T-helper 2 cell treated with Interferon-gamma antibody and Interleukin-4, amounts not matched to agents 5 μg/mL and 100 μg/mL, for 36 hours (primary cell): Measurements from ENCODE around the gene OXCT2.
"Not testable (repeated sequence)": the region's sequence is repeated elsewhere in the genome, so short reads cannot be mapped to it uniquely, and the experiment has no call there.

Source experiments
- DNase-seq: peaks from one replicate; pipeline ENCODE4 v3.0.0; 2021; ENCODE audit warnings: low spot score
- H3K27ac Mint-ChIP-seq: one replicate; pipeline ENCODE4 v1.8.0; 2021; ENCODE audit warnings: mild to moderate bottlenecking, mixed read lengths
- H3K27me3 Mint-ChIP-seq: one replicate; pipeline ENCODE4 v1.8.0; 2021; ENCODE audit warnings: low read depth, mixed read lengths
- H3K36me3 Mint-ChIP-seq: one replicate; pipeline ENCODE4 v1.8.0; 2021; ENCODE audit warnings: low read depth, mixed read lengths
- H3K4me1 Mint-ChIP-seq: one replicate; pipeline ENCODE4 v1.8.0; 2021; ENCODE audit warnings: low read depth, mixed read lengths
- H3K4me3 Mint-ChIP-seq: one replicate; pipeline ENCODE4 v1.8.0; 2022; ENCODE audit warnings: mild to moderate bottlenecking, moderate library complexity, mixed read lengths
- H3K9me3 Mint-ChIP-seq: one replicate; pipeline ENCODE4 v1.8.0; 2021; ENCODE audit warnings: mixed read lengths

The OXCT2 gene

DNA sequence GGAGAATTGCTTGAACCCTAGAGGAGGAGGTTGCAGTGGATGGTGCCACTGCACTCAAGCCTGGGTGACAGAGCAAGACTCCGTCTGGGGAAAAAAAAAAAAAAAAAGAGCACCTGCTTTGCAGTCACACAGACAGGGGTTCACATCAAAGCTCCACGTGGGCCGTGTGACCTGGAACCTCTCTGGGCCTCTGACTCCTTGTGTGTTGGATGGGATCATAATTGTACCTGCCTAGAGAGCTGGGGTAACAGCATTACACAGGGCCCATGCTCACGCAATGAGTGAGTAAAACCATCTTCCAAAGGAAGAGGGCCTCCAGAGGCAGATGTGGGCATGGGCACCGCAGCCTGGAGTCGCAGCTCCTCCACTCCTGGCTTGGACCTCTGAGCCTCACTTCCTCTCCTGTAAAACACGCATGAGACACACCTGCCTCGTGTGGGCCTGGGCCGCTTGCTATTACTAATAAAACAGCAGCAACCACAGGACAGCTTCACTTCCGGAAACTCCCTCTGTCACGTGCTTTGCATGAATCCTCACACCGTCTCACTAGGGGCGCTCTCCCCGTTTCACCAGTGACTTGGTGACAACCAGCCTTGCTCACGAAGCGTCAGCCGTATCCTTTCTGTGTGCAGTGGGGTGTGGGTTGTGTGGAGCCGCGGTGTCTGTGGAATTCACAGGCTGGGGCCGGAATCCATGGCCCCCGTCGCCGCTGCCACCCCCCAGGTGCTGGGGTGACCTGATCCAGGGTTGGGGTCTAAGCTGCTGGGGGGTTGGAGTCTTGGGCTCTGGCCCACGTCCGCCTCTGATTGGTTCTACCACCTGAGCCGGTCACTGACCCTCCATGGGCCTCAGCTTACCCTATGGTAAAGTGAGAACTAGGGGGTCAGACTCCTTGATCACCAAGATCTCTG is 28.0 kb upstream of the OXCT2 start:
- not testable (repeated sequence) for H3K36me3 Mint-ChIP-seq, H3K27me3 Mint-ChIP-seq, H3K9me3 Mint-ChIP-seq
- Mint-ChIP-seq H3K27ac (peak overlapping the region; percentile 89), H3K4me1 (peaks cover 11% of the 10 kb centered on the region), H3K4me3 (peak overlapping the region; percentile 71)
- DNase-seq: peak; percentile 81

DNA sequence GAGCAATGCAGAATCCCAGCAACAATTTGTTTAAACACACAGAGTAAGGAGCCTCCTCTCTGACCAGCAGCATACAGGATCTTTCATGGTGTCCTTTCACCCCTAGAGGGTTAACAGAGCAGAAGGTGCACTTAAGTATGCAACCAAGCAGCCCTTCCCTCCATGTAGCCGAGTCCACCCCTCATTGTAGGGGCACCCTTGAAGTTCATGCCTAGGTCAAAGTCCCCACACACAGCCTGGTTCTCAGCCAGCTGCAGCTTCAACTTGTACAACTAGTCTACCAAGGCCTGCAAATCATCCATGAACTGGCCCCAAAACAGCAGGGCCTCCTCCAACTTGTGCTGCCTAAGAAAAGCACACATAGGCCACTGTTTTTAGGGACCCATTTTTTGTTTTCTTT is 24.5 kb upstream of the OXCT2 start:
- DNase-seq: no peak
- Mint-ChIP-seq H3K4me3 (no peak overlapping the region), H3K27me3 (peaks cover 10% of the 10 kb centered on the region), H3K27ac (no peak overlapping the region), H3K4me1 (peaks cover 14% of the 10 kb centered on the region), H3K9me3 (no peaks in the 10 kb centered on the region), H3K36me3 (peaks cover 5% of the 10 kb centered on the region)

- no peaks in the 10 kb centered on the region for H3K36me3 Mint-ChIP-seq
- no peaks in the 10 kb centered on the region for H3K9me3 Mint-ChIP-seq
- H3K4me3 Mint-ChIP-seq: no peak overlapping the region
- no peak for DNase-seq
- H3K27me3 Mint-ChIP-seq: peaks cover 24% of the 10 kb centered on the region
- H3K4me1 Mint-ChIP-seq: peaks cover 6% of the 10 kb centered on the region
- no peak overlapping the region for H3K27ac Mint-ChIP-seq
Observed at GRCh38 chr1:39791838-39792237, 20.7 kb upstream of the OXCT2 start.

GRCh38 chr1:39789571-39790110 is 18.5 kb upstream of the OXCT2 start:
- Mint-ChIP-seq H3K4me3 (peak overlapping the region; percentile 77), H3K27ac (peak overlapping the region; percentile 49)

DNA sequence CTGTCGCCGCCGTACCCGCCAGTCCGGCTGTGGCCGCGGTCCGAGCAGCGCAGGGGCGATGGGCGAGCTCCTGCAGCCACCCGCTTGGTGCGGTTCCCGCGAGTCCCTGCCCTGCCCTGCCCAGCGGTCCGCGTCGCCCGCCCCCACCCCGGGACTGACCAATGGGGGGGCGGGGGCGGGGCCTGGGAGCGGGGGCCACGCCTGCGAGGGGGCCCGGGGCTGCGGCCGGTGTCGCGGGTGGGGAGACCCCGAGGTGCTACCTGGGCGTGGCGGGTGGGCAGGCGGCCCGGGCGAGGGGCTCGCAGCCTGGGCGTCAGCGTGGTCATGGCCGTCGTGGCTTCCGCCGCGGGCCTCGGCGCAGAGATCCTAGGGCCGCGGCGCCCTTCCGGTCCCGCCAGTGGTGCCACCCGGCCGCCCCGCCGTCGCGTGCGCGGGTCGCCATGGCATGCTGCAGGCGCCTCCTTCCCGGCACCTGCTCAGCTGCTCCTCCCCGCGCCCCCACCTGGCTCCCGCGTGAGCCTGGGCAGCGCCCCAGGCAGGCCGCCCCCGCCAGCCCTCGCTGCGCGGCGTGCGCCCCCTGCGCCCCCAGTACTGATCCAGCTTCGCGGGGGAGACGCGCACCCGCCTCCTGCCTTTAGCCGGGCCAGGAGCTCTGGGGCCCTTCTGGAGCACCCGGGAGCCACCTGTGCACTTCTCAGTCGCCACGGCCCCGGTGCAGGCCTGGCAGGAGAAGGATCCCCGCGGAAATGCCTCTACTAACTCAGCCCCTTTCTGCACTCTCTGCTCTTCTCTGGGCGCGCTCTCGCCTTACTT is 17.8 kb upstream of the OXCT2 start, which contains the start of gene BMP8B:
Gene BMP8B, minus strand, starts transcription at position 108 of the 813 bp plus-strand sequence. CDS start 380 bp downstream, outside the sequence.
- H3K36me3 Mint-ChIP-seq: no peaks in the 10 kb centered on the region
- H3K4me1 Mint-ChIP-seq: peaks cover 6% of the 10 kb centered on the region
- peak; percentile 53 for DNase-seq
- peaks cover 31% of the 10 kb centered on the region for H3K27me3 Mint-ChIP-seq
- H3K27ac Mint-ChIP-seq: peak within 1 kb of the TSS; percentile 49
- no peaks in the 10 kb centered on the region for H3K9me3 Mint-ChIP-seq
- peak within 1 kb of the TSS; percentile 77 for H3K4me3 Mint-ChIP-seq

More at GRCh38 chr1:39789571-39790110, 18.5 kb upstream of the OXCT2 start:
- no peaks in the 10 kb centered on the region for H3K36me3 Mint-ChIP-seq
- H3K4me1 Mint-ChIP-seq: peaks cover 6% of the 10 kb centered on the region
- H3K9me3 Mint-ChIP-seq: no peaks in the 10 kb centered on the region
- peaks cover 31% of the 10 kb centered on the region for H3K27me3 Mint-ChIP-seq
- DNase-seq: no peak

GRCh38 chr1:39788426-39788757 is 17.2 kb upstream of the OXCT2 start:
- no peak overlapping the region for H3K27ac Mint-ChIP-seq

GRCh38 chr1:39787964-39788363 is 16.8 kb upstream of the OXCT2 start:
- H3K4me1 Mint-ChIP-seq, H3K36me3 Mint-ChIP-seq, H3K27ac Mint-ChIP-seq, DNase-seq, H3K9me3 Mint-ChIP-seq: not testable (repeated sequence)
- Mint-ChIP-seq H3K27me3 (peaks cover 35% of the 10 kb centered on the region), H3K4me3 (peak overlapping the region; percentile 18)

More at GRCh38 chr1:39788426-39788757, 17.2 kb upstream of the OXCT2 start:
- Mint-ChIP-seq H3K27me3 (peaks cover 31% of the 10 kb centered on the region), H3K9me3 (no peaks in the 10 kb centered on the region), H3K4me1 (peaks cover 6% of the 10 kb centered on the region), H3K4me3 (no peak overlapping the region), H3K36me3 (no peaks in the 10 kb centered on the region)
- no peak for DNase-seq

DNA sequence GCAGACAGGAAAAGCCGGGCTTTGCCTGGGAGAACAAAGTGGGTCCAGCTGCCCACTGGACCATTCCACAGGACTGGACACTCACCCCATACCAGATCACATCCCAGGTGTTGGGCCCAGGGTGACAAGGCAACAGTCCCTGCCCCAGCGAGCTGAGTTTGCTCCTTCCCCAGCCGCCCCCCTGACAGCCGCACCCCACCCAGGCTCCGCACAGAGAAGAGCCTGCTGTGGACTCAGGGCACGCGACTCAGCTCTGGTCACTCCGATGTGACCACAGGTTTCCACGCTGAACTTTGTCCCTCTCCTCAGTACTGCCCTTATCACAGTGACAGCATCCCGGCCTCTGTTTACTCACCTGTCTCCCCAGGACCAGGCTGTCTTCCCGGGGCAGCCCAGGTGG is 16.3 kb upstream of the OXCT2 start:
- Mint-ChIP-seq H3K27ac (no peak overlapping the region), H3K4me1 (peaks cover 4% of the 10 kb centered on the region), H3K4me3 (peak overlapping the region; percentile 46), H3K36me3 (no peaks in the 10 kb centered on the region), H3K27me3 (peaks cover 30% of the 10 kb centered on the region), H3K9me3 (no peaks in the 10 kb centered on the region)
- no peak for DNase-seq

DNA sequence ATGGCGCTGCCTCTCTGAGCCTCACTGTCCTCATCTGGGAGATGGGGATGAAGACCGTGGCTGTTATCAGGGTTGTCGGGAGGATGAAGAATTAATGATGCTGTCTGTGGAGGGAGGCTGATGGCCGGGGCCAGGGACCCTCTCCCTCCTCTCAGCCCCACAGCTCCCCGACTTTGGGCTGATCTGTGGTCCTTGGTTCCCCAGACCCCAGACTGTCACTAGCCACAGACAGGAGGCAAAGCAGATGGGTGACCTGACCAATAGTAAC is 15.9 kb upstream of the OXCT2 start:
- not testable (repeated sequence) for H3K9me3 Mint-ChIP-seq, H3K36me3 Mint-ChIP-seq, H3K4me1 Mint-ChIP-seq, DNase-seq, H3K27ac Mint-ChIP-seq
- H3K27me3 Mint-ChIP-seq: peaks cover 29% of the 10 kb centered on the region
- H3K4me3 Mint-ChIP-seq: peak overlapping the region; percentile 46

DNA sequence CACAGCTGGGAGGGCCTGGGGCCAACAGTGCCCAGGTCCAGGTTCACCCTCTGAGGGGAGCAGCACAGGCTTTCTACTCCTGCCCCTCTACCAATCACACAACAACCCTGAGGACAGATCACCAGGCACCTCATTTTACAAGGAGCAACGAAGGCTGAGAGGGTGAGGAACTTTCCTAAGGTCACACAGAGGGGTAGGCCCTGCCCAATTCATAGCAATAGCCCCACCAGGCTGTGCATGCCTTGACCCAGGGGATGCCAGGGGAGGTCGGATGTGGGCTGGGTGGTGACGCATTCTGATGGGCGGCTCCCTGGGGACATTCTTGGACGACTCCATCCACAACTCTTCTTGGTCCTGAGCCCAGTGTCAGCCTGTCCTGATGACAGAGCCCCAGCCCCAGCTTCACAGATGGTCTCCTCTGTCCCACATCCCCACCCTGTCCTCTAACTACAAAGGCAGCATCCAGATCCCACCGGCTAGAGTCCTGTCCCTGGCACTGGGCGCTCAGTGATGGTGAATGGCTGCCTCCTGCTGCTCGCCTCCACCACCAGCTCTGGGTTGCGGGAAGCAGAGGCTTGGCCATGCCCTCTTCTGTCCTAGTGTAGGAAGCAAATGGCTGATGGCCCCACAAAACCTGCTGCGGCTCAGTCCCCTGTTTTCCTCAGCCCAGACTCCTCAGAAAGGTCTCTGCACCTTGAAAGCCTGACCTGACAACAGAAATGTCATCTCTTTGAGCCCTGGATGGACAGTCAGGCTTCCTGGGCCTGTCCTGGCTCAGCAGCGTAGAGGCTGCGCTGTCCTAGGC is 15.4 kb upstream of the OXCT2 start:
- peak overlapping the region; percentile 46 for H3K4me3 Mint-ChIP-seq
- peaks cover 28% of the 10 kb centered on the region for H3K27me3 Mint-ChIP-seq
- not testable (repeated sequence) for H3K27ac Mint-ChIP-seq, H3K9me3 Mint-ChIP-seq, H3K36me3 Mint-ChIP-seq, H3K4me1 Mint-ChIP-seq, DNase-seq

DNA sequence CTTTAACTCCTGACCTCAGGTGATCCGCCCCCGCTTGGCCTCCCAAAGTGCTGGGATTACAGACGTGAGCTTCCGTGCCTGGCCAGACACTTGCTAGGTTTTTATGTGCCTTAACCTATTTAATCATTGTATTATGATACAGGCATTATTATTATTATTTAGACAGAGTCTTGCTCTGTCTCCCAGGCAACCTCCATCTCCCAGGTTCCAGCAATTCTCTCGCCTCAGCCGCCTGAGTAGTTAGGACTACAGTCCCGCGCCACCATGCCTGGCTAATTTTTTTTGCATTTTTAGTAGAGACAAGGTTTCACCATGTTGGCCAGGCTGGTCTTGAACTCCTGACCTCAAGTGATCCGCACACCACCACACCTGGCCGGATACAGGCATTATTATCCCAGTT is 11.5 kb upstream of the OXCT2 start:
- H3K27ac Mint-ChIP-seq, H3K4me1 Mint-ChIP-seq, H3K36me3 Mint-ChIP-seq, DNase-seq, H3K4me3 Mint-ChIP-seq, H3K9me3 Mint-ChIP-seq: not testable (repeated sequence)
- H3K27me3 Mint-ChIP-seq: peaks cover 23% of the 10 kb centered on the region

DNA sequence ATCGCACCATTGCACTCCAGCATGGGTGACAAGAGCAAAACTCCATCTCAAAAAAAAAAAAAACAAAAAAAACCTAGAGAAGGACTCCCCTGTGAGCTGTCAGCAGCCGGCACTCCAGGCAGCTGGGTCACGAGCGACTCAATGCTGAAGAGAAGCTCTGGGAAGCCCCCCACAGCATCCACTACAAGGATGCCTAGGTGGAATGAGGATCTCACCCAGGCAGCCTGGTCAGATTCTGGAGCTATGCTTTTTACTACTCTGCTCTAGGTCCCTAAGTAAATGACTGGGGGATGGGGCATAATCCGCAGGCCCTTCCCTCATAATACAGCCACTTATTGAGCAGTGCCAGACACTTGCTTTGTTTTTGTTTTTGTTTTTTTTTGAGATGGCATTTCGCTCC is 11.0 kb upstream of the OXCT2 start:
- H3K4me3 Mint-ChIP-seq: no peak overlapping the region
- H3K4me1 Mint-ChIP-seq: no peaks in the 10 kb centered on the region
- no peak for DNase-seq
- no peaks in the 10 kb centered on the region for H3K36me3 Mint-ChIP-seq
- H3K9me3 Mint-ChIP-seq: no peaks in the 10 kb centered on the region
- peaks cover 17% of the 10 kb centered on the region for H3K27me3 Mint-ChIP-seq
- no peak overlapping the region for H3K27ac Mint-ChIP-seq

DNA sequence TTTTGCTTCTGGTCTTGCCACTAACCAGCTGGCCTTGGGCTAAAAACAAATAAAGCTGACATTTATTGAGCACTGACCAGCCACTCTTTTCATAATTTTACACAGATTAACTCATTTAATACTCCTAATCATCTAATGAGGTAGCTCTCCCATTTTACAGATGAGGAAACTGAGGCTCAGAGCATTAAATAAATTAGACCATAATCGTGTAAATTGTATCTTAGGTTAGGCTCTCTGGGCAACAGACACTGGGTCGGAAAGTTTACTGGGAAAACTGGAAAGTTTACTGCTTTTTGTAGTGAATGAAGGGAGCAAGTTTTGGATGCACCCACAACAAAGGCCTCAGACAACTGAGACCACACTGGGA is 10.2 kb upstream of the OXCT2 start:
- Mint-ChIP-seq H3K9me3 (no peaks in the 10 kb centered on the region), H3K36me3 (no peaks in the 10 kb centered on the region), H3K4me1 (peaks cover under 1% of the 10 kb centered on the region), H3K27me3 (peaks cover 11% of the 10 kb centered on the region), H3K4me3 (no peak overlapping the region), H3K27ac (no peak overlapping the region)
- no peak for DNase-seq
